ENCODE measurements around the gene ATOH8. TPM values are rescaled to one million over a fixed set of nuclear protein-coding genes. Genes with fewer than 3 reads are reported as not detected.

The ATOH8 gene
- total and polyA plus RNA-seq, 2 donors (not counting 3 experiments of a cell fraction or from before 2014, with no cell fraction given), result 10.3 to 12.8 TPM

DNA sequence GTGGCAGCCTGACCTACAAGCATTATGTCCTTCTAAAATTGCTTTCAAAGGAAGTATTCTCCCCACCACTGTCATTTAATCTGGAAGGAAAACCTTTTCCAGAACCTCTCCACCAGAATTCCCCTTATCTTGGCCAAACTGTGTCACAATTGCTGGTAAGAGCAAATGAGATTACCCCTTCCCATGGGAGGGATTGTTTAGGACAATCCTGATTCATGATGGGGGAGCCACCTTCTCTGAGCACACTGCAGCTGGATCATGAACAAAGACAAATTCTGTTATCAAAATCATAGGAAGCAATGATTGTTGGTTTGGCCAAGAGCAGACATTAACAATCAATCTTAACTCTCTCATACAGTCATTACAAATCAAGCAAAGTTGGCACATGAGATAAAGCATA is 18.1 kb upstream of the ATOH8 start:
- dilution Hi-C loops (cut with MboI; ENCODE audit: extremely low pct_ligation_motif_present, low sequenced_read_pairs), result no loop called here
- TSS peak; percentile 99 for BruUV-seq (replicated peaks)
- Histone ChIP-seq H3K9ac (replicated peaks; ENCODE audit: extremely low read depth, insufficient read depth, low read length) (peak overlapping the region; percentile 44), H2AFZ (ENCODE audit: low read depth, low read length) (no peak overlapping the region), H3K79me2 (ENCODE audit: control insufficient read depth, insufficient read depth, low read length) (no peaks in the 10 kb centered on the region), H3K9me1 (replicated peaks; ENCODE audit: control insufficient read depth, extremely low read depth, insufficient read depth, low read length) (no peaks in the 10 kb centered on the region), H3K4me3 (replicated peaks in 1 of 3; ENCODE audit: insufficient read depth in 1 of 3, low read depth in 1 of 3, low read length in 3 of 3) (no peak overlapping the region), H4K20me1 (replicated peaks; ENCODE audit: control insufficient read depth, extremely low read depth, insufficient read depth, low read length) (no peaks in the 10 kb centered on the region), H3K36me3 (ENCODE audit: control insufficient read depth in 2 of 2, extremely low read depth in 1 of 2, insufficient read depth in 2 of 2, low read length in 2 of 2) (no peaks in the 10 kb centered on the region), H3K27ac (ENCODE audit: insufficient read depth, low read depth, low read length) (peak overlapping the region; percentile 100), H3K27me3 (ENCODE audit: control insufficient read depth in 2 of 2, insufficient read depth in 2 of 2, low read length in 2 of 2) (no peaks in the 10 kb centered on the region), H3K9me3 (replicated peaks; ENCODE audit: control insufficient read depth, insufficient read depth, low read length) (no peaks in the 10 kb centered on the region), H3K4me2 (ENCODE audit: insufficient read depth, low read length) (peak overlapping the region; percentile 58), H3K4me1 (ENCODE audit: control insufficient read depth, extremely low read depth, insufficient read depth, low read length) (peaks cover 24% of the 10 kb centered on the region)
- TF ChIP-seq POLR2AphosphoS5 (IDR thresholded peaks at IDR 0.05; ENCODE audit: insufficient read depth, low read depth, low read length) (peak; percentile 24), GATA2 (IDR thresholded peaks at IDR 0.05; ENCODE audit: insufficient read depth, insufficient read length, low read depth, low read length) (peak; percentile 2), FOS (IDR thresholded peaks at IDR 0.05; ENCODE audit: borderline replicate concordance, insufficient read depth, low read length) (no peak)
- ChIA-PET CTCF (interaction anchor here (0.8 to 5.2 kb wide), 9 partner anchors 11 to 98 kb away, joined by 3 to 27 read pairs (median 5); no protein-coding TSS in a partner anchor), POLR2A (no interaction called here)
- FAIRE-seq (no peak), DNase-seq (ENCODE audit: low read depth, low spot score) (peak; percentile 26)
- intact Hi-C loops (cut with micrococcal nuclease), result no loop called here

DNA sequence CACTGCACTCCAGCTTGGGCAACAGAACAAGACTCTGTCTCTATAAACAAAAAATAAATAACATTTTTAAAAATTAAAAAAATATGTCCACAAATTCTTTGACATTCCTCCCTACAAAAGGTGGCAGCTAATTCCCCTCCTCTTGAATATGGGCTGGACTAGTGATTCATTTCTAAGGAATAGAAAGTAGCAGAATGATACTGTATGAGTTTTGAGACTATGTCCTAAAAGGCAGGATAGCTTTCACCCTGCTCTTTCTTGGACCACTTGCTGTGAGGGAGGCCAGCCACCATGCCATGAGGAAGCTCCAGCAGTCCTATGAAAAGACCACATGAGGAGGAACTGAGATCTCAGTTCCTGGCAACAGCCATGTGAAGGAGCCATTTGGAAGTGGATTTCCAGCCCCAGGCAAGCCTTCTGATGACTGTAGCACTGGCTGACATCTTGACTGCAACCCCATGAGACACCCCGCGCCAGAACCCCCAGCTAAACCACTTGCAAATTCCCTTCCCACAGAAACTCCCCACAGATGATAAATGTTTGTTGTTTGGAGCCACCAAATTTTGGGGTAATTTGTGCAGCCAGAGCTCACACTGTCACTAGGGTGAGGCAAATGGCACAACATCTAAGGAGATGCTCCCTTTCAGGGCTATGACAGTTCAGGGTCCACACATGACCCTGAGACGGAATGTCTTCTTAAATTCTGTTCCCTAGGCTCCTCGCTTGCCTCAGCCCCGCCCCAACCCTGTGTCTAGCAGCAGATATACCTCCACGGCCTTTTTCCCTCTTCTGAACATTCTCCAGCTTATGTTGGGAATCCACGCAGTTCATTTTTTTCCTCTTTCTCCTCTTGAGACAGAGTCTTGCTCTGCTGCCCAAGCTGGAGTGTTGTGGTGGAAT is 17.1 kb upstream of the ATOH8 start:
- POLR2A ChIA-PET, result no interaction called here
- Histone ChIP-seq H3K79me2 (ENCODE audit: control insufficient read depth, insufficient read depth, low read length) (no peaks in the 10 kb centered on the region), H3K27me3 (ENCODE audit: control insufficient read depth in 2 of 2, insufficient read depth in 2 of 2, low read length in 2 of 2) (no peaks in the 10 kb centered on the region), H2AFZ (ENCODE audit: low read depth, low read length) (no peak overlapping the region), H3K9ac (replicated peaks; ENCODE audit: extremely low read depth, insufficient read depth, low read length) (no peak overlapping the region), H3K27ac (ENCODE audit: insufficient read depth, low read depth, low read length) (peak overlapping the region; percentile 100), H3K9me1 (replicated peaks; ENCODE audit: control insufficient read depth, extremely low read depth, insufficient read depth, low read length) (no peaks in the 10 kb centered on the region), H4K20me1 (replicated peaks; ENCODE audit: control insufficient read depth, extremely low read depth, insufficient read depth, low read length) (no peaks in the 10 kb centered on the region), H3K4me1 (ENCODE audit: control insufficient read depth, extremely low read depth, insufficient read depth, low read length) (peaks cover 33% of the 10 kb centered on the region), H3K4me2 (ENCODE audit: insufficient read depth, low read length) (no peak overlapping the region), H3K4me3 (replicated peaks in 1 of 3; ENCODE audit: insufficient read depth in 1 of 3, low read depth in 1 of 3, low read length in 3 of 3) (no peak overlapping the region), H3K36me3 (ENCODE audit: control insufficient read depth in 2 of 2, extremely low read depth in 1 of 2, insufficient read depth in 2 of 2, low read length in 2 of 2) (no peaks in the 10 kb centered on the region), H3K9me3 (replicated peaks; ENCODE audit: control insufficient read depth, insufficient read depth, low read length) (no peaks in the 10 kb centered on the region)
- intact Hi-C loops (cut with micrococcal nuclease), result no loop called here
- CTCF ChIA-PET, result interaction anchor here (1.1 to 5.2 kb wide), 9 partner anchors 8 to 99 kb away, joined by 3 to 27 read pairs (median 6); no protein-coding TSS in a partner anchor
- no peak for DNase-seq (ENCODE audit: low read depth, low spot score)
- TF ChIP-seq MYC (IDR thresholded peaks at IDR 0.05; ENCODE audit: low read depth, low read length), result no peak
- no peak for TF ChIP-seq POLR2A (IDR thresholded peaks at IDR 0.05; ENCODE audit: low read depth, low read length)
- TF ChIP-seq FOS (IDR thresholded peaks at IDR 0.05; ENCODE audit: borderline replicate concordance, insufficient read depth, low read length), result no peak
- no peak for TF ChIP-seq CTCF (IDR thresholded peaks at IDR 0.05; ENCODE audit: extremely low read depth in 1 of 2, insufficient read depth in 1 of 2, low read depth in 1 of 2, low read length in 2 of 2)
- TF ChIP-seq JUN (IDR thresholded peaks at IDR 0.05; ENCODE audit: borderline replicate concordance, insufficient read depth, insufficient read length, low read depth), result no peak
- no peak for TF ChIP-seq GATA2 (IDR thresholded peaks at IDR 0.05; ENCODE audit: insufficient read depth, insufficient read length, low read depth, low read length)
- TF ChIP-seq, protein P1, sequence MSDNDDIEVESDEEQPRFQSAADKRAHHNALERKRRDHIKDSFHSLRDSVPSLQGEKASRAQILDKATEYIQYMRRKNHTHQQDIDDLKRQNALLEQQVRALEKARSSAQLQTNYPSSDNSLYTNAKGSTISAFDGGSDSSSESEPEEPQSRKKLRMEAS (IDR thresholded peaks at IDR 0.05; ENCODE audit: insufficient read depth, insufficient read length), result no peak
- no peak for TF ChIP-seq POLR2AphosphoS5 (IDR thresholded peaks at IDR 0.05; ENCODE audit: insufficient read depth, low read depth, low read length)
- TF ChIP-seq EZH2 (IDR thresholded peaks at IDR 0.05; ENCODE audit: borderline replicate concordance, low read depth, low read length, severe bottlenecking), result no peak
- dilution Hi-C loops (cut with MboI; ENCODE audit: extremely low pct_ligation_motif_present, low sequenced_read_pairs), result no loop called here
- no TSS peak for BruUV-seq (replicated peaks)
- peak; percentile 24 for FAIRE-seq

All from endothelial cell of umbilical vein (primary cell).